Tibial nerve (tissue), 4 donors: Measurements from ENCODE around the gene GABBR2. TPM values are rescaled to one million over a fixed set of nuclear protein-coding genes. Genes with fewer than 3 reads are reported as not detected.

Experiments used
- DNase-seq, 2 donors: peaks; one replicate each; pipeline ENCODE4 v3.0.0-alpha.2; 2019; ENCODE audit warnings: low spot score in 2 of 2
- H3K27ac ChIP-seq, 4 donors: fragments of 200-600 bp; sonication (generic) in 3 of 4; one replicate each; pipeline ENCODE4 v1.5.1; 2017 to 2019; ENCODE audit warnings: mild to moderate bottlenecking in 1 of 4
- H3K27me3 ChIP-seq, 2 donors: fragments of 200-600 bp; sonication (generic) in 1 of 2; one replicate each; pipeline versions ENCODE4 v1.5.1 to v1.6.0; 2017 to 2019
- H3K36me3 ChIP-seq, 3 donors: fragments of 200-600 bp; sonication (generic); one replicate each; pipeline ENCODE4 v1.5.1; 2018 to 2019
- H3K4me1 ChIP-seq, 4 donors: fragments of 200-600 bp; sonication (generic) in 3 of 4; one replicate each; pipeline ENCODE4 v1.5.1; 2017 to 2019
- H3K4me3 ChIP-seq, 4 donors: fragments of 200-600 bp; sonication (generic) in 3 of 4; one replicate each; pipeline ENCODE4 v1.5.1; 2017 to 2019; ENCODE audit warnings: mild to moderate bottlenecking in 1 of 4, moderate library complexity in 1 of 4
- H3K9me3 ChIP-seq, 4 donors: fragments of 200-600 bp; sonication (generic) in 3 of 4; one replicate each; pipeline ENCODE4 v1.5.1; 2017 to 2019
- CTCF ChIP-seq, 5 experiments: fragments of 200-600 bp in 3 of 5; fragments of 450-650 bp in 2 of 5; sonication (generic) in 3 of 5; IDR thresholded peaks; one replicate each; pipeline ENCODE4 v1.5.1; 2016 to 2019; ENCODE audit warnings: antibody characterized with exemption in 5 of 5, mild to moderate bottlenecking in 3 of 5, moderate library complexity in 2 of 5
- EP300 ChIP-seq, 2 donors: sonication (generic); formaldehyde crosslinking; IDR thresholded peaks; one replicate each; pipeline ENCODE4 v1.6.1; 2017; ENCODE audit warnings: antibody characterized with exemption in 2 of 2, mild to moderate bottlenecking in 1 of 2
- POLR2A ChIP-seq, 2 donors: fragments of 450-650 bp; IDR thresholded peaks; one replicate each; pipeline ENCODE4 v1.6.1; 2017; ENCODE audit warnings: antibody characterized with exemption in 2 of 2, mild to moderate bottlenecking in 2 of 2, moderate library complexity in 2 of 2
- WGBS, 2 donors: methylation state at CpG; one replicate each; pipeline ENCODE4 v1.1.5; 2018; 5-methylcytosine and 5-hydroxymethylcytosine counted together
- total RNA-seq, 4 donors: library from RNA; depleted of rRNA; stranded (reverse); fragments of >200 nt; gene quantifications; one replicate each; pipeline ENCODE4 v1.1.0, GENCODE V29; 2016

GABBR2 gene
- total RNA-seq, 4 donors from 2014 or later: 0.20 to 0.22 TPM; not detected in 2

DNA sequence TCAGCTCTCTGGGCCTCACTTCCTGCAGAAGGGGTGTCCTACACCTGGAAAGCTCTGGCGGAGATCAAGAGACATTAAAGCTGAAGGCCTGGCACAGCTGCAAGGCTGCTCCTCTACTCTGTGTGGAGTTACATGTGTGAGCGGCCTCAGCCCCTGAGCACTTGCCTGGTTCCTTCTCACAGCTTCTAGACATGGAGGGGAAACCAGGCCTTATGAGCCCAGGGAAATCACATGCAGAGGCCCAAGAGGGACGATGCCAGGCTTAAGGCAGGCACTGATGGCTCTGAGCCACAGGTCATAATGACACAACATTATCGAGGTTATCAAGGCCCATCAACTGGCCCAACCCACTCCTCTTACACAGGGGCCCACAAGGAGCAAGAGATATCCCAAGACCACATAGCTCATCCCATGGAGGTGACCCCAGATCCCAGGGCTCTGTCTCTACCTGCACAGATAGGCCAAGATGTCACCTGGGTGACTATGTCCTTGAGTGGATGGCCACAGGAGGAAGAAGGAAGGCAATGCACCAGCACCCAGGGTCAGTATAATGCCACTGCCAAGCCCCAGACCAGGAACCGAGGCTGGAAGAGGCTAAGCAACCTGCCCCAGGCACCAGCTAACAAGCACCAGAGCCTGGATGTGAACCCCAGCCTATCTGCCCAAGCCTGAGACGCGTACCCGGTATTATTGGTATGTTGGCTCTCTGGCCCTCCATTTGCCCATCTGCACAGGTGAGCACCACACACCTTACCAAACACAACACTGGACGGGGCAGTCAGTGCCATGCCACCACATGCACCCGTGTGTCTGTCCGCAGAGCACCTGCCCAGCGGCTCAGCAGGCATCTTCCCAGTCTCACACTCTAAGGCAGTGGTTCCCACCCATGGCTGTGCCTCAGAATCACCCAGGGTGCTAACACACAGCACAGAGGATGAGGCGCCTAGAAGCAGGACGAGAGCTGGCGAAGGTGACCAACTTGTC lies 143.3 kb downstream of the GABBR2 start:
- no peak for TF ChIP-seq CTCF (IDR thresholded peaks at IDR 0.05)
- TF ChIP-seq POLR2A (IDR thresholded peaks at IDR 0.05): no peak
- TF ChIP-seq EP300 (IDR thresholded peaks at IDR 0.05): no peak
- no peak overlapping the region for H3K27ac ChIP-seq
- DNase-seq: no peak
- WGBS, 2 donors: 97 to 98% methylated on average over 15 of the region's 15 CpGs
- no peaks in the 10 kb centered on the region for H3K9me3 ChIP-seq
- no peak overlapping the region for H3K4me3 ChIP-seq
- no peaks in the 10 kb centered on the region for H3K4me1 ChIP-seq
- H3K36me3 ChIP-seq: no peaks in the 10 kb centered on the region
- no peaks in the 10 kb centered on the region for H3K27me3 ChIP-seq

- Histone ChIP-seq H3K36me3 (no peaks in the 10 kb centered on the region), H3K27me3 (no peaks in the 10 kb centered on the region)
- 89 to 92% methylated on average over 4 of the region's 4 CpGs for WGBS, 2 donors
These were observed 144.0 kb downstream of the GABBR2 start for GRCh38 chr9:98564714-98565113.

GRCh38 chr9:98563988-98564387 lies 144.7 kb downstream of the GABBR2 start:
- Histone ChIP-seq H3K27ac (no peak overlapping the region), H3K4me1 (no peaks in the 10 kb centered on the region), H3K36me3 (no peaks in the 10 kb centered on the region), H3K4me3 (no peak overlapping the region), H3K27me3 (no peaks in the 10 kb centered on the region), H3K9me3 (no peaks in the 10 kb centered on the region)
- WGBS, 2 donors: 65 to 72% methylated on average over 6 of the region's 6 CpGs
- DNase-seq: no peak
- no peak for TF ChIP-seq EP300 (IDR thresholded peaks at IDR 0.05)
- TF ChIP-seq CTCF (IDR thresholded peaks at IDR 0.05): no peak
- TF ChIP-seq POLR2A (IDR thresholded peaks at IDR 0.05): no peak

More at GRCh38 chr9:98564714-98565113, 144.0 kb downstream of the GABBR2 start:
- no peaks in the 10 kb centered on the region for H3K9me3 ChIP-seq
- H3K4me3 ChIP-seq: no peak overlapping the region
- no peaks in the 10 kb centered on the region for H3K4me1 ChIP-seq
- no peak overlapping the region for H3K27ac ChIP-seq
- TF ChIP-seq POLR2A (IDR thresholded peaks at IDR 0.05): no peak
- no peak for TF ChIP-seq CTCF (IDR thresholded peaks at IDR 0.05)
- TF ChIP-seq EP300 (IDR thresholded peaks at IDR 0.05): no peak
- DNase-seq: no peak

GRCh38 chr9:98563212-98563907 lies 145.4 kb downstream of the GABBR2 start:
- TF ChIP-seq EP300 (IDR thresholded peaks at IDR 0.05) (no peak), CTCF (IDR thresholded peaks at IDR 0.05) (no peak), POLR2A (IDR thresholded peaks at IDR 0.05) (no peak)
- H3K9me3 ChIP-seq: no peaks in the 10 kb centered on the region
- 67 to 84% methylated on average over 14 of the region's 14 CpGs for WGBS, 2 donors
- no peaks in the 10 kb centered on the region for H3K27me3 ChIP-seq
- H3K27ac ChIP-seq: no peak overlapping the region
- H3K4me1 ChIP-seq: no peaks in the 10 kb centered on the region
- no peak overlapping the region for H3K4me3 ChIP-seq
- no peak for DNase-seq
- H3K36me3 ChIP-seq: no peaks in the 10 kb centered on the region

DNA sequence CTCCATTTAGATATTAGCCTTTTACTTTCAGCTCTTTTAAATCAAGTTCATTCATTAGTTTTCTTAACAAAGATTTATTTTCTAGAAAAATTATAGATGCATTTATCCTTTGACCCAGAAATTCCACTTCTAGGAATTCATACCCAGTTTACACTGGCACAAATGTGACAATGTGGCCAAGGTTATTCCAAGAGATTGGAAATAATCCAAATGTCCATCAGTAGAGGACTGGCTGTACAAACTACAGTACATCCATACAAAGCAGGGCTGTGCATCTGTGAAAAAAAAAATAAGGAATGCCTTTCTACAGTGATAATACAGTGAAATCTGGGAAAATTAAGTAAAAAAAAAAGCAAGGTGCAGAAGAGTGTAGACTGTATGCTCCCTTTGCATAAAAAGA lies 149.2 kb downstream of the GABBR2 start:
- Histone ChIP-seq H3K36me3 (no peaks in the 10 kb centered on the region), H3K9me3 (no peaks in the 10 kb centered on the region), H3K27ac (no peak overlapping the region), H3K4me3 (no peak overlapping the region), H3K27me3 (no peaks in the 10 kb centered on the region), H3K4me1 (no peaks in the 10 kb centered on the region)
- DNase-seq: no peak
- no peak for TF ChIP-seq EP300 (IDR thresholded peaks at IDR 0.05)
- TF ChIP-seq CTCF (IDR thresholded peaks at IDR 0.05): no peak
- TF ChIP-seq POLR2A (IDR thresholded peaks at IDR 0.05): no peak
